HepG2 (cell line): Measurements from ENCODE around the gene PHF19. TPM values are rescaled to one million over a fixed set of nuclear protein-coding genes. Genes with fewer than 3 reads are reported as not detected.

Experiments used
- ADNP ChIP-seq: sonication (generic); formaldehyde crosslinking; IDR thresholded peaks from 2 replicates; pipeline ENCODE4 v1.4.0; 2020; ENCODE audit warnings: missing genetic modification reagents
- BRCA1 ChIP-seq: sonication (generic); formaldehyde crosslinking; IDR thresholded peaks from 2 replicates; pipeline ENCODE4 v1.4.0; 2020; ENCODE audit warnings: missing genetic modification reagents
- CBX2 ChIP-seq, 2 experiments: fragments of 200-600 bp in 1 of 2; sonication (generic); formaldehyde crosslinking in 1 of 2; IDR thresholded peaks; 2 replicates each; pipeline versions ENCODE4 v1.7.0 to v1.8.1; 2018 to 2022; ENCODE audit warnings: low read depth in 2 of 2, low read length in 1 of 2, mild to moderate bottlenecking in 1 of 2, missing genetic modification reagents in 1 of 2
- ELF4 ChIP-seq: sonication (generic); formaldehyde crosslinking; IDR thresholded peaks from 2 replicates; pipeline ENCODE4 v1.5.0; 2020; ENCODE audit warnings: missing genetic modification reagents, mild to moderate bottlenecking, moderate library complexity, borderline replicate concordance
- GTF3A ChIP-seq: sonication (generic); formaldehyde crosslinking; conservative IDR thresholded peaks from 2 replicates; pipeline ENCODE4 v1.4.0; 2020; ENCODE audit warnings: mild to moderate bottlenecking, missing genetic modification reagents
- MAZ ChIP-seq, 2 experiments: sonication (generic) in 1 of 2; formaldehyde crosslinking in 1 of 2; IDR thresholded peaks; 2 replicates each; pipeline versions ENCODE4 v1.5.0 to v1.6.1; 2012 to 2020; ENCODE audit warnings: low read depth in 2 of 2, mild to moderate bottlenecking in 2 of 2, borderline replicate concordance in 1 of 2, improper control_type of control experiment in 1 of 2, low read length in 1 of 2, missing genetic modification reagents in 1 of 2, moderate library complexity in 1 of 2
- SETDB1 ChIP-seq: sonication (generic); formaldehyde crosslinking; IDR thresholded peaks from 2 replicates; pipeline ENCODE4 v1.5.1; 2020; ENCODE audit warnings: missing genetic modification reagents, mild to moderate bottlenecking, borderline replicate concordance
- SRY ChIP-seq: sonication (generic); formaldehyde crosslinking; IDR thresholded peaks from 2 replicates; pipeline ENCODE4 v1.8.0; 2022; ENCODE audit warnings: mild to moderate bottlenecking, missing genetic modification reagents
- TAF15 ChIP-seq: fragments of 200-400 bp; formaldehyde crosslinking; IDR thresholded peaks from one replicate; pipeline ENCODE4 v1.6.1; 2018; ENCODE audit warnings: mild to moderate bottlenecking, low read depth, low read length; ENCODE audit not compliant: poor library complexity, severe bottlenecking
- TEAD2 ChIP-seq: sonication (generic); formaldehyde crosslinking; IDR thresholded peaks from 2 replicates; pipeline ENCODE4 v1.9.0; 2021; ENCODE audit warnings: missing genetic modification reagents
- ZMYM4 ChIP-seq: sonication (generic); formaldehyde crosslinking; IDR thresholded peaks from 2 replicates; pipeline ENCODE4 v1.8.1; 2023; ENCODE audit warnings: mild to moderate bottlenecking, missing genetic modification reagents
- ZNF225 ChIP-seq: sonication (generic); formaldehyde crosslinking; IDR thresholded peaks from 2 replicates; pipeline ENCODE4 v1.4.0; 2020; ENCODE audit warnings: mild to moderate bottlenecking, missing genetic modification reagents
- ZNF24 ChIP-seq: fragments of 450-650 bp; IDR thresholded peaks from 2 replicates; pipeline ENCODE4 v1.6.1; 2017; ENCODE audit warnings: antibody characterized with exemption, mild to moderate bottlenecking
- ZNF383 ChIP-seq: sonication (generic); formaldehyde crosslinking; IDR thresholded peaks from 2 replicates; pipeline ENCODE4 v1.4.0; 2020; ENCODE audit warnings: missing genetic modification reagents, mild to moderate bottlenecking, borderline replicate concordance
- ZNF431 ChIP-seq: sonication (generic); formaldehyde crosslinking; IDR thresholded peaks from 2 replicates; pipeline ENCODE4 v1.9.0; 2022; ENCODE audit warnings: missing genetic modification reagents, low read depth, mild to moderate bottlenecking, borderline replicate concordance
- ZNF567 ChIP-seq: sonication (generic); formaldehyde crosslinking; IDR thresholded peaks from 2 replicates; pipeline ENCODE4 v1.8.1; 2023; ENCODE audit warnings: mild to moderate bottlenecking, missing genetic modification reagents, borderline replicate concordance
- polyA plus RNA-seq, 8 experiments: library from polyadenylated mRNA; depleted of rRNA in 3 of 8; stranded (reverse) in 7 of 8; unstranded in 1 of 8; fragments of >200 nt; fragmentation: Illumina TruSeq in 4 of 8; extraction: Trizol in 4 of 8; gene quantifications; 2 replicates each; pipeline versions ENCODE4 v1.2.1 to v1.2.3, GENCODE V29; 2011 to 2016; ENCODE audit warnings: low read depth in 4 of 8, missing spikeins in 1 of 8, mixed read lengths in 1 of 8; ENCODE audit not compliant: insufficient read depth in 1 of 8
- total RNA-seq, 5 experiments: library from RNA; depleted of rRNA; stranded (reverse); fragments of >200 nt; fragmentation: Illumina TruSeq; extraction: Trizol; gene quantifications; 2 replicates each; pipeline ENCODE4 v1.2.3, GENCODE V29; 2016; ENCODE audit warnings: low read depth in 1 of 5
- TF ChIP-seq, protein P1 (sequence below): sonication (generic); formaldehyde crosslinking; IDR thresholded peaks from 2 replicates; pipeline ENCODE4 v1.4.0; 2020; ENCODE audit warnings: missing genetic modification reagents
- TF ChIP-seq, protein P2 (sequence below): sonication (generic); formaldehyde crosslinking; IDR thresholded peaks from 2 replicates; pipeline ENCODE4 v1.4.0; 2020; ENCODE audit warnings: missing genetic modification reagents, borderline replicate concordance

Gene PHF19
- total and polyA plus RNA-seq, 2 of the 13 experiments (the other 11 are each of a cell fraction or from before 2014, with no cell fraction given), result 29.7 to 41.3 TPM

DNA sequence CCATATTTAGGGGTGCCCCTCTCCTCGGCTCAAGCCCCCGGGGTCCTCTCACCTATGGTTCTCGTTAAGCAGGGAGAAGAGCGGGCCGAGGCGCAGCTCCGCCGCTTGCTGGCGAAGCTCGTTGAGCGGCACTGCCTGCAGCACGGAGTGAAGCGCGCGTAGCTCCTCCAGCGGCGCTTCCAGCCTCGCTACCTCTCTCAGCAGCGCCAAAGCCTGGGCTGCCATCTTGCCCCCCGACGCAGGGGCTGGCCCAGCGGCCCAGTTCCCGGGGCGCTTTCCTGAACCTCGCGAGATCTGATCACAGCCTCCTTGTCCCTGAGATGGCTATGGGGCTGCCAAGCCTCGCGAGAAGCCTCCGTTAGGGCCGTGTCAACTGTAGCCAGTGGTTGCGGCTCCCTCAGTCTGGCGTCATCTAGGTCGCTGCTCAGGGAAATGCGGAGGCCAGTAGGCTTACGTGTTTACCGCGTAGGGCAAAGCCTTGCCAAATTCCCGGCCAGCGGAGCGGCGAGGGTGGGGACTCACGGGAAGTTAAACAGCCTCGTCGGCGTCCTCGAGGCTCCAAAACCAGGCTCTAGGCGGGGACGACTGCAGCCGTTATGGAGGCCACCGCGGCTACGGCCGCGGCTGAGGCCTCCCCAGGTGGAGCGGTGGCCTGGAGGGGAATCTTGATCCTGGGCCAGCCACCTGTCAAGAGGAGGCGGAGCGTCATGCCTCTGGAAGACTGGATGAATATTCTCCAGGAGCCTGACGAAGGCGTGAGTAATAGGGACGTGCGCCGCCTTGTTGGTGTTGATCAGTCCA is 34.1 kb downstream of the PHF19 start, which contains the start of gene PSMD5 (continued):
- TF ChIP-seq, protein P1, sequence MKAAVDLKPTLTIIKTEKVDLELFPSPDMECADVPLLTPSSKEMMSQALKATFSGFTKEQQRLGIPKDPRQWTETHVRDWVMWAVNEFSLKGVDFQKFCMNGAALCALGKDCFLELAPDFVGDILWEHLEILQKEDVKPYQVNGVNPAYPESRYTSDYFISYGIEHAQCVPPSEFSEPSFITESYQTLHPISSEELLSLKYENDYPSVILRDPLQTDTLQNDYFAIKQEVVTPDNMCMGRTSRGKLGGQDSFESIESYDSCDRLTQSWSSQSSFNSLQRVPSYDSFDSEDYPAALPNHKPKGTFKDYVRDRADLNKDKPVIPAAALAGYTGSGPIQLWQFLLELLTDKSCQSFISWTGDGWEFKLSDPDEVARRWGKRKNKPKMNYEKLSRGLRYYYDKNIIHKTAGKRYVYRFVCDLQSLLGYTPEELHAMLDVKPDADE, result no peak
- TF ChIP-seq MAZ (IDR thresholded peaks at IDR 0.05; ENCODE audit: borderline replicate concordance, low read depth, low read length), result no peak
- TF ChIP-seq MAZ (CRISPR knock-in tag; IDR thresholded peaks at IDR 0.05; ENCODE audit: low read depth), result peak; percentile 74; the same call in 1 of the 2 replicates
- TF ChIP-seq ZNF431 (CRISPR knock-in tag), result no peak
- peak; percentile 79; the same call in 1 of the 2 replicates for TF ChIP-seq BRCA1
- TF ChIP-seq ZNF225 (CRISPR knock-in tag), result no peak
- no peak for TF ChIP-seq ZNF567 (CRISPR knock-in tag)
- peak; percentile 70 for TF ChIP-seq TAF15
- TF ChIP-seq ZNF24, result no peak
- TF ChIP-seq SETDB1 (CRISPR knock-in tag), result no peak
- no peak for TF ChIP-seq ZNF383 (CRISPR knock-in tag)
- TF ChIP-seq CBX2 (IDR thresholded peaks at IDR 0.05; ENCODE audit: low read depth, low read length), result no peak
- no peak for TF ChIP-seq CBX2 (CRISPR knock-in tag; IDR thresholded peaks at IDR 0.05; ENCODE audit: low read depth)
- TF ChIP-seq TEAD2 (CRISPR knock-in tag), result no peak
- TF ChIP-seq ZMYM4 (CRISPR knock-in tag), result peak; percentile 97
- TF ChIP-seq ADNP, result no peak
- TF ChIP-seq GTF3A, result no peak
- no peak; the same call in 1 of the 2 replicates for TF ChIP-seq SRY
- no peak for TF ChIP-seq ELF4 (CRISPR knock-in tag)
- TF ChIP-seq, protein P2, sequence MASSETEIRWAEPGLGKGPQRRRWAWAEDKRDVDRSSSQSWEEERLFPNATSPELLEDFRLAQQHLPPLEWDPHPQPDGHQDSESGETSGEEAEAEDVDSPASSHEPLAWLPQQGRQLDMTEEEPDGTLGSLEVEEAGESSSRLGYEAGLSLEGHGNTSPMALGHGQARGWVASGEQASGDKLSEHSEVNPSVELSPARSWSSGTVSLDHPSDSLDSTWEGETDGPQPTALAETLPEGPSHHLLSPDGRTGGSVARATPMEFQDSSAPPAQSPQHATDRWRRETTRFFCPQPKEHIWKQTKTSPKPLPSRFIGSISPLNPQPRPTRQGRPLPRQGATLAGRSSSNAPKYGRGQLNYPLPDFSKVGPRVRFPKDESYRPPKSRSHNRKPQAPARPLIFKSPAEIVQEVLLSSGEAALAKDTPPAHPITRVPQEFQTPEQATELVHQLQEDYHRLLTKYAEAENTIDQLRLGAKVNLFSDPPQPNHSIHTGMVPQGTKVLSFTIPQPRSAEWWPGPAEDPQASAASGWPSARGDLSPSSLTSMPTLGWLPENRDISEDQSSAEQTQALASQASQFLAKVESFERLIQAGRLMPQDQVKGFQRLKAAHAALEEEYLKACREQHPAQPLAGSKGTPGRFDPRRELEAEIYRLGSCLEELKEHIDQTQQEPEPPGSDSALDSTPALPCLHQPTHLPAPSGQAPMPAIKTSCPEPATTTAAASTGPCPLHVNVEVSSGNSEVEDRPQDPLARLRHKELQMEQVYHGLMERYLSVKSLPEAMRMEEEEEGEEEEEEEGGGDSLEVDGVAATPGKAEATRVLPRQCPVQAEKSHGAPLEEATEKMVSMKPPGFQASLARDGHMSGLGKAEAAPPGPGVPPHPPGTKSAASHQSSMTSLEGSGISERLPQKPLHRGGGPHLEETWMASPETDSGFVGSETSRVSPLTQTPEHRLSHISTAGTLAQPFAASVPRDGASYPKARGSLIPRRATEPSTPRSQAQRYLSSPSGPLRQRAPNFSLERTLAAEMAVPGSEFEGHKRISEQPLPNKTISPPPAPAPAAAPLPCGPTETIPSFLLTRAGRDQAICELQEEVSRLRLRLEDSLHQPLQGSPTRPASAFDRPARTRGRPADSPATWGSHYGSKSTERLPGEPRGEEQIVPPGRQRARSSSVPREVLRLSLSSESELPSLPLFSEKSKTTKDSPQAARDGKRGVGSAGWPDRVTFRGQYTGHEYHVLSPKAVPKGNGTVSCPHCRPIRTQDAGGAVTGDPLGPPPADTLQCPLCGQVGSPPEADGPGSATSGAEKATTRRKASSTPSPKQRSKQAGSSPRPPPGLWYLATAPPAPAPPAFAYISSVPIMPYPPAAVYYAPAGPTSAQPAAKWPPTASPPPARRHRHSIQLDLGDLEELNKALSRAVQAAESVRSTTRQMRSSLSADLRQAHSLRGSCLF (CRISPR knock-in tag), result 0 out of 2 replicates have a peak, but pooled peaks have one; percentile 27
